Stimulated activated CD8-positive, alpha-beta memory T cell treated with anti-CD3 and anti-CD28 coated beads, Interleukin-7, amount 100 ng/mL, for 24 hours (primary cell): Measurements from ENCODE around the gene C6orf89.

Source experiments
- DNase-seq: peaks from one replicate; pipeline ENCODE4 v3.0.0-alpha.2; 2020; ENCODE audit warnings: low read depth

C6orf89 gene, protein sequence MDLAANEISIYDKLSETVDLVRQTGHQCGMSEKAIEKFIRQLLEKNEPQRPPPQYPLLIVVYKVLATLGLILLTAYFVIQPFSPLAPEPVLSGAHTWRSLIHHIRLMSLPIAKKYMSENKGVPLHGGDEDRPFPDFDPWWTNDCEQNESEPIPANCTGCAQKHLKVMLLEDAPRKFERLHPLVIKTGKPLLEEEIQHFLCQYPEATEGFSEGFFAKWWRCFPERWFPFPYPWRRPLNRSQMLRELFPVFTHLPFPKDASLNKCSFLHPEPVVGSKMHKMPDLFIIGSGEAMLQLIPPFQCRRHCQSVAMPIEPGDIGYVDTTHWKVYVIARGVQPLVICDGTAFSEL

DNA sequence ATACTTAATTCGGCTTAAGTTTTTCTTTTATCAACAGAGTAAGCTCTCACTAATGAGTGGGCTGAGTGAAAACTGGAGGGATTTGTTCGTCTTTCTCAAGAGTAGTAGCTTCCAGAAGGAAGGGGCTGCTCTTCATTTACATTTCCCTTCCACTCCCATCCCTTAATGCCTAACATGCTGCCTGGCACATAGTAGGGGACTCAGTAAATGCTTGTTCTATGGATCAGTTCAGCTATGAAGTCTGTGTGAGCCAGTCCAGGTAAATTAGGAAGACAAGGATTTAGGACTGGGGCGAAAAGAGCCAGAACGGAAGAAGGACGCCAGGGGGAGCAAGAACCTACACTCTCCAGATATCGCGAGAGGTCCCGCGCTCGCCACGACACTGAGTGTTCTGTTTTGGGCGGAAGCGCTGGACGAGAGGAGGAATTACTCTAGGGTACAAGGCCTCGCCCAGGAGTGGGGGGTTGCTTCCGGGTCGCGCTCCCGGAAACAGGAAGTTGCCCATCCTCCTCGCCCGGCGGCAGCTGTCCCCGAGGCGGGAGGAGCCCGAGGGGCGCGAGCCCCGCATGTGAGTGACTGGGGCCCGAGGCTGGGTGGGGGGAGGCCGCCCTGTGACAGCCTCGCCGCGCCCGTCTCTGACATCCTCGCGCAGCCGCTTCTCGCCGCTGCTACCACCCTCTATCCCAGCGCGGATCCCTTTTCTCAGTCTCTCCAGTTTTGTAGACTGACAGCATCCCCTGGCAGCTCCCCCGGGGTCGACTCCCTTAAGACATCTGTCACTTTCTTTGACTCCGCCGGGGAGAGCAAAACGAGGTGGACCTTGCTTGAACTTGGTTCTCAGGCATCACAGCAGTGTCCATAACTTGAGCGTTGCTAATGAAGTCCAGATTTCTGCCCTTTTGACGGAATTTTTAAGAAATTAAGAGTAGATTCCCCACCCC, at the start of gene C6orf89:
C6orf89 (plus strand) TSS at position 492 of the 941 bp plus-strand sequence. CDS start 13,493 bp downstream, outside the sequence.
- peak; percentile 94 for DNase-seq

DNA sequence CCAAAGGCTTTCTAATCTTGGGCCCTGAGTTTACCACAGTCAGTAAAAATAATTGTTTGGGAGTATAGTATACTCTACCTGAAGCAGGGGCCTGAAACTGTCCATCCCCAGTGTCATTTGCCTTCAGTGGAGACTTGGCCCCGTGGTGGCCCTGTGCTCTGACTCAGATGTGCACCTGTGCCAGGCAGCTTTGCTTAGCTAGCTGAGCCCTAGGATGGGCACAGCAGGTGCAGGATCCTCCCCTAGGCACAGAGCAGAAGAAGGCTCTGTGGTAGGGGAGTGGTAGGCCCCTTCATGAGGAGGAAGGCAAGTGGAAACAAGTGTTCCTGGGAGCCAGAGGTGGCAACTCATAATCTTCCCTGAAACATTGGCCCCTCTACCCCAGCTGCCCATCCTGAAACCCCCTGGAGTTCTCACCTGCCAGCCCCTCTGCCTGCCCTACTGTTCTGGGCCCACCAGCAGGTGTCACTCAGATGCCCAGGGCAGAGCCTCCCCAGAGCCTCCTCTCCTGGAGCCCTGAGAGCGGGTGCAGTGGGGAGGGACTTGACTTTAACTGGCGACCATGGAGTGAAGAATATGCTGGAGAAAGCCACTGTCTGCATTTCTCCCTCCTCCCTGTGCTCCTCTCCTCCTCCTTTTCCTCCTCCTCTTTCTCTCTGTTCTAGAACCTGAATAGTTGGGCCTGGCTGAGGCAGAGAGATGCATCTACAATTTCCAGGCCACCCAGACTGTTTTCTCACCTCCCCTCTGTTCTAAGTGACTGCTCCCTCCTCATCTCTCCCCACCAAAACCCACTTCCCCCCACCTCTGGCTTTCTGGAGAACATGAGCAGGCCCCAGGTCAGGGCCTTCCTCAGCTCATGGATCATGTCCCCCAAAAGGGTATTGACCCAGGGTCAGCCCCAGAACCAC, 49.4 kb upstream of the C6orf89 start:
- no peak for DNase-seq

DNA sequence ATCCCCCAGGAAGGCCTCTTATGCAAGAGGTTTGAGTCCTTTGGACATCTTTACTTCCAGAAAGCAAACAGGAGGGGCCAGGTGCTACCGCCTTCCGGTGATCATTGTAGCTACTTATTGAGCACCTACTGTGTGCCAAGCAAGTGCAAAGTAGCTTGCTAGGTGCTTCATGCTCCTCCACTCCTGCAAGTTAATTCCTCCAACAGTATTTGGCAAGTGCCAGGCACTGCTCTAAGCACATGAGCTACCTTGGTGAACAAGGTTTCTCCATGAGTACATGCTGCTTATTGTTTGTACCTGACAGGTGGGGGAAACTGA, 48.8 kb upstream of the C6orf89 start:
- no peak for DNase-seq

DNA sequence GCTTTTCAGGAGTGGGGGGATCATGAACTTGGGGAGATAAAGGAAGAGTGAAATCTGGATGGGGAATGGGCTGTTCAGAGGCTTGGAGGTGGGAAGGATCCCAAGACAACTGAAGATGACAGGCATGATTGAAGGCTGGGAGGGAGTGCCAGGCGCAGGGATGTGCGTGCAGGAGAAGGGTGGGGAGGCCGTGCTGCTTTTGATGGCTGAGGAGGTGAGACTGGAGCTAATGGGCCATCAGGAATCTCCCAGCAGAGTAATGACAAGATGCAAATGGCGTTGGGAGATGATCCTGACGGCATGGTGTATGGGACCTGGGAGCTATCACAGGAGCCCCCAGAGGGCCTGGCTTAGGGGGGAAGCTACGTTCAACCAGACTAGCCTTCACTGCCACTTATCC, 48.1 kb upstream of the C6orf89 start:
- DNase-seq = no peak

DNA sequence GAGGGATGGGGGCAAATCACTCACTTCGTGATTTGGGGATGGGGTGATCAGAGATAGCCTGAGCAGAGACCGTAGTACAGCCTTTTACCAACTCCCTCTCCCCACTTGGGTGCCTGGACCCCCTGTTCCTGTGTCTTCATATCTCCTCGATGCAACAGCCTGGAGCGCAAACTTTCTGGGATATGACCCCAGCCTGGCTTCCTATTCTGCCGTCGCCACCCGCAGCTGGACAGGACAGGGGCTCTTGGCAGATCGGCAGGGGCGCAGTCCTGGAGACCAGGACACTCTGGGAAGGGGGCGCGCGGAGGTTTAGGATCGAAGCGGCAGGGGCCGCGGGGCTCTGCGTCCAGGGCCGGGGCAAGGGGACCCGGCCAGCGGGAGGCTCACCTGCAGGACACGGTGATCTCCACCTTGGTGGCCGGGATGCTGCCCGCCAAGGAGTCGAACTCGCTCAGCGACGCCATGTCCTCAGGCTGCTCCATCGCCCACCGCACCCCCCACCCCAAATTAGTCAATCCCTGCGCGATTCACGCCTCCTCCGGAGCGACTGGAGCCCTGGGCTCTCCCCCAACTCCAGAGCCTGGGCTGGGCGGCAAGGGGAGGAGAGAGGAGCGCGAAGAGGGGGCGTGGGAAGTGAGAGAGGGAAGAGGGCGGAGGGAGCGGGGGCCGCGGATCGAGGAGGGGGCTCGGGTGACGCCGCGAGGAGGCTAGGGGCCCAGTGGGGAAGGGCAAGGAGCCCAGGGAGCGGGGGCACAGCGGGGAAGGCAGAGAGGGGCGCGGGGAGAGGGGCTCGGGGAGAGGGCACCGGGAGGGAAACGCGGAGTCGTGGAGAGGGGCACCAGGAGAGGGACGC, 46.6 kb upstream of the C6orf89 start, which contains the start of gene CPNE5:
CPNE5 (minus strand) TSS at position 549 of the 853 bp plus-strand sequence; CDS start at position 482, 67 bp downstream.
- no peak for DNase-seq

DNA sequence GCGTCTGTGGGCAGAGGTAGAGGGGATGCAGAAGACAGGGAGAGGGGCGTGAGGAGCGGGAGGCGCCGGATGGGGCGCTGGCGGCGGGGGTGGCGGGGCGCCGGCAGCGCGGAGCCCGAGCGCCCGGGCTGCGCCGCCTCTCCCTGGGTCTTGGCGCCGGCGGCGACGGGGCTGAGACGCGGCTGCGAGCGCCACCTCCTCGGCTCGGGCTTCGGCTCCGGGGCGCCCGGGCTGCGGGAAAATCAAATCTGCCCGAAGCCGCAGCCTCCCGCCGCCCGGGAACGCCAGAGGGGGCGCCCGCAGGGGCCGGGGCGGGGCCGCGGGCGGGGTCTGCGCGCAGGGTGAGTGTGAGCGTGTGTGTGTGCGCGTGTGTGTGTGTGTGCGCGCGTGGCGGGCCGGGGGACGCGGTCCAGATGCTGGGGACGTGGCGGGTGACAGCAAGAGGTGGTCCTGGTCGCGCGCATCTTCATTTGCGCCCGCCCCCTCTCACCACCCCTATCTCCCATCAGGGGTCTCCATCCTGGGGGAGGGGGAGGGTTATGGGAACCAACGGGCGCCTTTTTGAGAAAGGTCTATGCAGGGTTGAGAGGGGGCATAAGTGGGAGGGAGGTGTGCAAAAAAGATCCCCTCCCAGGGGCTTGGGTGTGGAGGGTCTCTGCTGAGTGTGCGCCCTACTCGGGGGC, 45.9 kb upstream of the C6orf89 start:
- no peak for DNase-seq

DNA sequence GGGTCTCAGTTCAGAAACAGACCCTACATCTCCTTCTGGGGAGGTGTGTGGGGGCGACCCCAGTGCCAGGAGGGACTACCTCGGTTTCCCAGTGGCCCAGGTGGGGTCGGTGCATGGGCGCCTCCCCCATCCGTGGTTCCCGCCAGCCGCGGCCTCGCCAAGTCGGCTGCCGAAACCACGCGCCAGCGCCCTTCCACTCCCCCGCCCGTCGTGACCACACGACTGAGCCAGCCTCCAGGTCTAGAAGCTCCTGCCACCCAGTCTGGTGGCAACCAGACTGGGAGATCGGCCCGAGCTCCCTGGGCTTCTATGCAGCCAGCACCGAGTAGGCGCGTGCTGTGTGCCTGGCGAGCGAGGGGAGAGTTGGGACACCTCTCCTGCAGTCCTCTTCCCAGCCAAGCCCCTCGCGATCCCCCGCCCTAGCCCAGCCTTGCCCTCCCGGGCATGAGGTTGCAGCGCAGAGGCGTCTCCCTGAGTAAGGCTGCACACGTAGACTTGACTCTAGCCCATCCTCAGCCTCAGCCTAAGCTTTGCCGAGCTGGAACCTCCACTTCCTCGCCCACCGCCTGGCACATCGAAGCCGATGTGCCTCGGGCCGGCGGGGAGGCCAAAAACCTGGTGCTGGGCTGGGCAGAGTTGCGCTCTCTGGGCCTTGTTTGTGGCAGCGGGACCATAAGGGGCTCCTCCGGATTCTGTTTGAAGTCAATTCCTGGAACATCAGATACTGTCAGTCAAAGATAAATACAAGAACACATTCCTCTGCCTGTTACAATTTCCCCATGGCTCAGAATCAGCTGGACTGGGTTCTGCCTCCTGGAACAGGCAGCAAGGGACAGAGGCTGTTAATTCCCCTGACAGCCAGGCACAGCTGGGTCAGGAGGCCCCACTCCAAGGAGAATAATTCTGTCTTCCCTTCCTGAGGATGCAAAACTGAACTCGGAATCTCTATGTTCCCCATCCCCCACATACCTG, 45.0 kb upstream of the C6orf89 start:
- no peak for DNase-seq

DNA sequence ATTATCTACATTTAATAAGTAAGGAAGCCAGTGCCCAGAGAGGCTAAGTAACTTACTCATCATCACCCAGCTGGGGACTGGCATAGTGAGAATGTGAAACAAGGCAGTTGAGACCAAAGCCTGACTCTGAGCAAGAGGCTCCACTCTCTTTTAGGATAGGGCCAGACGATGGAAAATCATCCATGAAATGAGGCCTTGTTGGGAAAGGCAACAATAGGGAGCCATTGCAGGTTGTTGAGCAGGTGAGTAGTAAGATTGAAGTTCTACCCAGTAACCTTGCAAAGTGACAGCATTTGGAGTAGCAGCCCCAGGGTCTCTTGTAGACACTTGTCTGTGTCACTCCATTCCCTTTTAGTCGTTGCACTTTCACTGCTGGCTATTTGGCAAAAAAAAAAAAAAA, 44.0 kb upstream of the C6orf89 start:
- DNase-seq = no peak

DNA sequence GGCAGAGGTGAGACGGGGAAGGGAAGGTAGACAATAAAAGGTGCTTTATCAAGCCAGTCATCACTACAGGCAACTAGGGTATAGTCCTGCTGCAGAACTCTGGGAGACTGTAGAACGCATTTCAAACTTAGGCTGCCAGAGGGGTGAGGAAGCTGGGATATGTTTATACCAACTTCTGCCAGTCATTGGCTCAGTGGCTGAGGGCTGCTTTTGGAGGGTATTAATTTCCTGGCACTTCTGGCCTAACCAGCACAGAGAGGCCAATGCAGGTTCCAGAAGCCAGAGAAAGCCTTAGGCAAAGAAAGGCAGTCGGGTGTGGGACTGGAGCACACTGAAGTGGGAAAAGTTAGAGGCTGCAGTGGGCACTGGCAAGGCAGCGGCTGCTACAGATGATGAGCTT, 42.6 kb upstream of the C6orf89 start:
- DNase-seq = no peak

DNA sequence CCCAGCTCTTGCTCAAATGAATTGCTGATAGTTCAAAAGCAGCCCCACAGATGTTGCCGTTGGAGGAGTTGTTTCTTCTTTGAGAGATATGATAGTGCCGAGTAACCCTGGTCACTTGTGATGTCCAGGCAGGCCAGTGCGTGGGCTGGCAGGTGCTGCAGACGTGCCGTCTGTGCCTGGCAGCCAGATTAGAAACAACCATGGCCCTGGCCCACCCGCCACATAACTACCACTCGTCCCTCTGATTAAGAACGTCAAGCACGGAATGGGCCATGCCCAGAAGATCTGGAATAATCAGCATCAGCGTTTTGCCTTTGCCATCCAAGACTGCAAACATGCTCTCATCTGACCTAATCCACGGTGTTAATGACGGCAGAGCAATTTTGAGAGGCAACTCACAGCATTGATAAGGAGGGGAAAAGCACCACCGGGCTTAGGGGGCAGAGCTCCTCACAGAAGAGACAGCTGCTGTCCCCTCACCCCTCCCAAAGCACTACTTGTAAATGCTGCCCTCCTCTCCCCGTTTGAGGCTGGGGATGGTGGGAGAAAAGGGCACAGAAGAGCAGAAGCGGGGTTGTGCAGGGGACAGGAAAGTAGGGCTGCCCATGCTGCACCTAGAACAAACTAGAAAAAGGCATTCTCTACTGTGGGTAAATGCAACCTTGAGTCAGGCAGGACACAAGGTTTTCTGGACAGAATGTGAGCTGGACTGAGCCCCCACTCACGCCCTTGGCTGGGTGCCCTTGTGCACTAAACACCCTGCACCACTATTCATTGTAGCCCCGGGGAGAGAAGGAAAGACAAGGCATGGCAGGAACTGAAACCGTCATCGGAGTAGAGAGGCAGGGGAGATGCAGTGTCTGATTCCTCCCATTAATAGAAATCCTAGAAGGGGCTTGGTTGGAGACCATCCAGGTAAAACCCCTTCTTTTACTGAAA, 41.3 kb upstream of the C6orf89 start:
- no peak for DNase-seq

DNA sequence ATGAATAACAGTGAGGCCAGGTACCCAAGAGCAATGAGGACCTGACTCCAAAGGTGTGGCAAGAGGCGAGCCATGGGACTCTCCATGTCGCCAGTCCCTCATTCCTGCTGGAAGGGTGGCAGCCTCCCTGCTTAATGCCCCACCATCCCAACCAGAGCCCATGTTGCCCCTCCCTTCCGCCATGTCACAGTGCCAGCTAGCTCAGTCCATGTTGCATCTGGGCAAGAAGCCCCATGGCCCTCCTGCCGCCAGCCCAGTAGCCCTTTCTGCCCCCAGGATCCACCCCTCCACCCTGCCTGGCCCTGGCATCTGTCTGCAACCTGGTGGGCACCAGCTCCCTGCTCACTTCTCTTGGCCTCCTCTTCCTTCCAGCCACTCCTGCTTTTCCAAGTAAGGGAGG, 40.5 kb upstream of the C6orf89 start:
- DNase-seq = no peak

DNA sequence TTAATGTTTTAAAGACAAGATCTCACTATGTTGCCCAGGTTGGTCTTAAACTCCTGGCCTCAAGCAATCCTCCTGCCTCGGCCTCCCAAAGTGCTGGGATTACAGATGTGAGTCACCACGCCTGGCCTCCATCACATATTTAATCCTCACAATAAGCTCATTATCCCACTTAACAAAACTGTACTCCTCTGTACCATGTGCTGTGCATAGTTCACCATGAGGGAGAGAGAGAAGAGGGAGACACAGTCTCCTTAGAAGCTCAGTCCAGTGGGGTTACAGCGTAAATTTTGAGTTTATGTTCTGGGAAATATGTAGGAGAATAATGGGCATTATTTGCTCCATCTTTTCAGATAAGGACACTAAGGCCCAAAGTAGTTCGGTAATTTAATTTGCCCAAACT, 38.6 kb upstream of the C6orf89 start:
- no peak for DNase-seq

DNA sequence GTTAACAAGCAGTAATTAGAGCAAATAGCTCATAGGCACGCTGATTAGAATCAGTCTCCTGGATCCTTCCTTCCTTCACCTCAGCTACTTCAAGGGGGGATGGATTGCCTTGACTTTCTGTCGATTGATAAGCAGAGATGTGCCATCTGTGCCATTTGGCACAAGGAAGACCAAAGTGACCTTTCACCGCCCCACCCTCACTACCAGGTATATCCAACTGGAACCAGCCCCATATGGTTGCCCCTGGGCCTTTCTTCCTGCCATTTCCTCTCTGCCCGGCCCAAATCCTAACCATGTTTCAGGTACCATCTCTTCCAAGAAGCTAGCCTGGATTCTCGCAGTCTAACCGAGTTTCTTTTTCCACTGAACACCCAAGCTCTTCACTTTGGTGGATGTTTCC, 37.8 kb upstream of the C6orf89 start:
- DNase-seq = no peak

DNA sequence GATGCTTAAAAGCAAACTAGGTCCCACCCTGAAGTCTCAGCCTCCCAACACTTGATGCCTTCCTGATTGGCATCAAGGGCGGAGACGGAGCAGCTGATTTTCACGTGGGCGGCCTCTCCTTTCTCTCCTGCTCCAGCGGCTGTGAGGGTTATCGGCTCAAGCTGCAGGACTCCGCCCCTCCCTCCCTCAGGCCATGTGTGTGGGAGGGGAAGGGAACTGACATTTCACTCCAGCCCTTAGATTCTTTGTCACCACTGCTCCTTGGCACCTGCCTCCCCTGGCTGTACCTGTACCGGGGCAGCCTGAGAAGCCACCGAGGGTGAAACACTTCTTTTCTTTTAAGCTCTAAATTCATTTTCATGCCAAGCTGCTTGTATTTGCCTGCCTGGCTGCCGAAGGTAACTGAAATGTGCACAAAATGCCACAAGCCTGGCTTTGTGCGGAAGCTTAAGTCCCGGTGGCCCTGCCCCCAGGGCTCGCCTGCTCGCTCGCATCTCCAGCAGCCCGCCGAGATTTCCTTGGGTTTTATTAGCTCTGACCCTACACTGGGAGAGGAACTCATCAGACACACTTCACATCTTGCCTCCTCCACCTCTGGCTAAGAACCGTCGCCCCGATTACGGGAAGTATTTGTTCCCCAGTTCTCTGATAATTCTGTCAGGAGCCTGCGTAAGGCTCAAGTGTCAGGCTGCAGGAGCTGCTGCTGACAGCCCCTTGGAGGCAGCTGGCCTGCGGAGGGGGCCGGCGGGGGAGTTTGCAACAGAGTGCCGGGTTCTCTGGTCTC, 36.9 kb upstream of the C6orf89 start:
- no peak for DNase-seq

DNA sequence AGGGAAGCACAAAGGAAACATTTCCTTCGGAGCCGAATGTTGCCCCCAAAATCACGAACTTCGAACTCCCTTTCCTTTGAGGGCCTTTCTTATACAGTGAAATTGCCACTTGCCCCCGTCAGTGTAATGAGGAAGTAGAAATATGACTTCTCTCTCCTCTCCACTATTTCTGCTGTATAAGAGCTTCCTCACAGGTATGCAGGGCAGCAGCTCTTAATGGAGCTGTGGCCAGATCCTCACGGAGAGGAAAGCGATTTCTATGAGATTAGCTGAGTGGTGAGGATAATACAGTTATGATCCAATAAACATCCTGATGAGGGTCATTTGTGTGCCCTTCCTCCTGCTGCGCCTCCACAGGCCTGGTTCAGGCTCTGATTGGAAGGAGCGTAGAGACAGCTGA, 35.7 kb upstream of the C6orf89 start:
- DNase-seq = no peak

DNA sequence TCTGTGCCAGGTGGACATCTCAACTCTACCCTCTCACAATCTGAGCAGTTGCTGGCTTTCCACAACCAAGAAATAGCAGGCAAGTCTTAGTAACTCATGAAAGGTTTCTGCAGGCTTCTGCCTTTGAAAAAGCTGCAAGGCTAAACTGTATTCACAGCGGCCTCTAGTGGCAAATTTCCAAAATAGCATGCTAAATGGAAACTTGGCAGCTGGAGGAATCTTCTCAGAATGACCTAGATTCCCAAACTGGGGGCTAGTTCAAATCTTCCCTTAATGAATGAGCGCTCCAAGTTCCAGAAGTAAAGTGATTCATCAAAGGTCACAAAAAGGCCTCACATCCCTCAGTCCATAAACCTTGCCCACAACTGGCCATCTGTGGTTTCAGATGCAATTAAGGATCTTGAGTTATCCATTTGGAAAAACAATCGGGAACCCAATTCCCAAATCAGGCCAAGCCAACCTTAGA, 34.6 kb upstream of the C6orf89 start:
- DNase-seq = no peak

DNA sequence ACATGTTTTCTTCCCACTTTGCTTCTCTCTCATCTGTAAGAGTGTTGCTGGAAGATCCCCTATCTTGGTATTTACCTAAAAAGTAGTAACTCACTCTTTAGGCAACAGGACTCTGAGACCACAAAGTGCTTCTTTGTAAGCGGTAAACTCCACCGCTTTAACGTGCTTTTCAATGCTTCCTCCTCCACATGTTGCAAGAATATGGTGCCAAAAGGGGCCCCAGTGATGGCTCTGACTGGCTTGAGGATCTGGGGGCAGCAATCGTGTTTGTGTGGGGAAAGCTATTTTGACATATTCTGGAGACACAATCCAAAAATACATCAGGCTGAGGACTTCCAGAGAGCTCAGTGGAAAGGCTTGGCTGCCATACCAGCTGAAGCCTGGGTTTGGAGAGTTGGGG, 34.1 kb upstream of the C6orf89 start:
- DNase-seq = no peak
